ENCODE results near the gene DNAH3. TPM values are rescaled to one million over a fixed set of nuclear protein-coding genes. Genes with fewer than 3 reads are reported as not detected.
A peak's percentile ranks its signal among the peaks of the same experiment; 100 is the strongest.

DNAH3 gene
- total RNA-seq, 1 donor from 2014 or later: not detected

DNA sequence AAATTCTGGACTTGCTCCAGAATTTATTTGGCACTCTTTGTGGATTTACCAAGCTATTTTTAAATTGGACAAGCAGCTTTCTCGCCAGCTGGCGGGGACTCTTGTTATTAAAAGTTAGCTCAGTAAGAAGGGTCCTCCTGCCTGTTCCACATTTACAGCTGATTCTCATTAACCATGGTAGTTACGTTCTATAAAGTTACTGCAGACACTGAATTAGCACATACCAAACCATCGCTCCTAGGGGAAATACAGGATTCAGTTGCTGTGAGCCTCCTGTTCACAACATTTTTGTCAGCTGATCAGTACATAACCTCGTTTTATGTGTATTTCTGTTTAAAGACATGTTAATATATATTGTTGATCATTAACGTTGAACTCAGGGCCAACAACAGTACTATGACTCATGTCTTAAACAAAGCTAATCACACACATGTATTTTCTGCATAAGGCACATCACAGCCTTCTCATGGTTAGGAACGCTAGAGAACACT is 12.1 kb upstream of the DNAH3 start:
- DNase-seq: no peak
- H3K4me3 Mint-ChIP-seq (ENCODE audit: unreplicated experiment): no peak overlapping the region
- no peaks in the 10 kb centered on the region for H3K4me1 Mint-ChIP-seq (ENCODE audit: low read depth, unreplicated experiment)
- H3K27me3 Mint-ChIP-seq (ENCODE audit: unreplicated experiment): no peaks in the 10 kb centered on the region
- H3K36me3 Mint-ChIP-seq (ENCODE audit: unreplicated experiment): peaks cover 4% of the 10 kb centered on the region
- no peaks in the 10 kb centered on the region for H3K9me3 Mint-ChIP-seq (ENCODE audit: unreplicated experiment)
- TF ChIP-seq, protein P1, sequence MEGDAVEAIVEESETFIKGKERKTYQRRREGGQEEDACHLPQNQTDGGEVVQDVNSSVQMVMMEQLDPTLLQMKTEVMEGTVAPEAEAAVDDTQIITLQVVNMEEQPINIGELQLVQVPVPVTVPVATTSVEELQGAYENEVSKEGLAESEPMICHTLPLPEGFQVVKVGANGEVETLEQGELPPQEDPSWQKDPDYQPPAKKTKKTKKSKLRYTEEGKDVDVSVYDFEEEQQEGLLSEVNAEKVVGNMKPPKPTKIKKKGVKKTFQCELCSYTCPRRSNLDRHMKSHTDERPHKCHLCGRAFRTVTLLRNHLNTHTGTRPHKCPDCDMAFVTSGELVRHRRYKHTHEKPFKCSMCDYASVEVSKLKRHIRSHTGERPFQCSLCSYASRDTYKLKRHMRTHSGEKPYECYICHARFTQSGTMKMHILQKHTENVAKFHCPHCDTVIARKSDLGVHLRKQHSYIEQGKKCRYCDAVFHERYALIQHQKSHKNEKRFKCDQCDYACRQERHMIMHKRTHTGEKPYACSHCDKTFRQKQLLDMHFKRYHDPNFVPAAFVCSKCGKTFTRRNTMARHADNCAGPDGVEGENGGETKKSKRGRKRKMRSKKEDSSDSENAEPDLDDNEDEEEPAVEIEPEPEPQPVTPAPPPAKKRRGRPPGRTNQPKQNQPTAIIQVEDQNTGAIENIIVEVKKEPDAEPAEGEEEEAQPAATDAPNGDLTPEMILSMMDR (IDR thresholded peaks at IDR 0.05; ENCODE audit: partially characterized antibody, unreplicated experiment): no peak
- H3K27ac Mint-ChIP-seq (ENCODE audit: unreplicated experiment): no peak overlapping the region

DNA sequence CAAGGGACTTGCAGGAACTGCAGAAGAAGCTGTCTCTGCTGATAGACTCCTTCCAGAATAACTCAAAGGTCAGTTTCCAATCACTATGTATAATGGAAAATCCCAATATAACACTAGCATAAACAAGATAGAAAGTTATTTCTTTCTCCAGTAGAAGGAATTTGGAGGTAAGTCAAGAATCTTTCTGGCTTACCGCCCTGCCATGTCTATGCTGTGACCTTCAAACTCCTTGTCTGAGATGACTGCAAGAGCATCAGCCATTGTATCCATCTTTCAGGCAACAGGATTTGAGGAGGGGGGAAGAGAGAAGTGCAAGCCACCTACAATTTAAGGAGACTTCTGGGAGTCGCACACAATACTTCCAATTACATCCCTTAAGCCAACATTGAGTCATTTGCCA is 10.6 kb upstream of the DNAH3 start:
- no peaks in the 10 kb centered on the region for H3K36me3 Mint-ChIP-seq (ENCODE audit: unreplicated experiment)
- H3K4me3 Mint-ChIP-seq (ENCODE audit: unreplicated experiment): no peak overlapping the region
- TF ChIP-seq, protein P1 (IDR thresholded peaks at IDR 0.05; ENCODE audit: partially characterized antibody, unreplicated experiment): no peak
- no peaks in the 10 kb centered on the region for H3K9me3 Mint-ChIP-seq (ENCODE audit: unreplicated experiment)
- peaks cover 1% of the 10 kb centered on the region for H3K27me3 Mint-ChIP-seq (ENCODE audit: unreplicated experiment)
- no peaks in the 10 kb centered on the region for H3K4me1 Mint-ChIP-seq (ENCODE audit: low read depth, unreplicated experiment)
- H3K27ac Mint-ChIP-seq (ENCODE audit: unreplicated experiment): no peak overlapping the region
- no peak for DNase-seq

DNA sequence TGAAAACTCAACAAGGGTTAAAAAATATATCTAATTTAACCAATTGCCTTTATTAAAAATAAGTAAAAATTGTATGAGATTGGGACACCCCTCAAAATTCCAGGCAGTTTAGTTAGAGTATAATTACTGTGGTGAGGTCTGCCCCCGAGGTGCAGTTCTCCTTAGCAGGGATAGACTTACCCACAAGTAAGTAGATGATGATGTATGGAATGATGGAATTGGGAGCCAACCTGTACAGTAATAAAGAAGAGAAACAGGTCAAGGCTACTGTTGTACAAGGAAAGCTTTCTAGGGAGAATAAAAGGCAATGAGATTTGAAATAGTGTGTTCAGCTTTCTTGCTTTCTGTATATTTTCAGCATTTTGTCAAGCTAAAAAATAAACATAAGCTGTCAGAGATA is 9.6 kb upstream of the DNAH3 start:
- Mint-ChIP-seq H3K4me1 (ENCODE audit: low read depth, unreplicated experiment) (no peaks in the 10 kb centered on the region), H3K4me3 (ENCODE audit: unreplicated experiment) (no peak overlapping the region), H3K9me3 (ENCODE audit: unreplicated experiment) (no peaks in the 10 kb centered on the region), H3K36me3 (ENCODE audit: unreplicated experiment) (no peaks in the 10 kb centered on the region), H3K27me3 (ENCODE audit: unreplicated experiment) (peaks cover 1% of the 10 kb centered on the region), H3K27ac (ENCODE audit: unreplicated experiment) (no peak overlapping the region)
- TF ChIP-seq, protein P1 (IDR thresholded peaks at IDR 0.05; ENCODE audit: partially characterized antibody, unreplicated experiment): no peak
- DNase-seq: no peak

DNA sequence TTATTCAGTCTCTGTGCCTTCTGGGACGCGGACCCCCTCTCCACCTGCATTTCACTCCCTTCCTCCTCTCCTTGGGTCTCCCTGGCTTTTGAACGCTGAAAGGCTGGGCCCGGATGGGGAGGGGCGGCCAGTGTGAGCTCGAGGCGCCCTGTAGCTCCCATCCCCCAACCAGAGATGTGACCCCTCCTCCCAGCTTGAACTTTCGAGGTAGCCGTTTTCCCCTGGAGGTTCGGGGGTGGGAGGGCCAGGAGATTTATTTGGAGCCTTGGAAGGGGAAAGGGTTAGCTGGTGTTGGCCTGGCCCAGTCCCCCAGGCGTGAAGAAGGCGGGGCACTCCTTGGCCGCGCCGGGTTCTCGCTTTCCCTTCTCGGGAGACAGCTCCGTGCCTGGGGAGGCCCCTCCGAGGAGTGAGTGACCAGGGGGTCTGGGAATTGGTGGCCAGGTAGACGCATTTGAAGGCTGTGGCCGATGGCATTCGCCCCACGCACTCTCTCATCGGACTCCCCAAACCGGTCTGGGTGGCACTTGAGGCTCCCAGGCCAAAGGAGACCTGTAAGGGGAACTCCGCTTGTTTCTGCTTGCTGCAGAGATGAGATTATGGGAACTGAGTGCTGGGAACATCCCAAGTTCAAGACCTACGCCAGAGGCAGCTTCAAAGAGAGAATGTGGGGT is 8.8 kb upstream of the DNAH3 start:
- TF ChIP-seq, protein P1 (IDR thresholded peaks at IDR 0.05; ENCODE audit: partially characterized antibody, unreplicated experiment): no peak
- Mint-ChIP-seq H3K36me3 (ENCODE audit: unreplicated experiment) (no peaks in the 10 kb centered on the region), H3K27me3 (ENCODE audit: unreplicated experiment) (peaks cover 1% of the 10 kb centered on the region), H3K9me3 (ENCODE audit: unreplicated experiment) (no peaks in the 10 kb centered on the region), H3K27ac (ENCODE audit: unreplicated experiment) (no peak overlapping the region), H3K4me1 (ENCODE audit: low read depth, unreplicated experiment) (no peaks in the 10 kb centered on the region), H3K4me3 (ENCODE audit: unreplicated experiment) (peak overlapping the region; percentile 95)
- peak; percentile 36 for DNase-seq

Measured in glutamatergic neuron (in vitro differentiated cells).